Measurements from ENCODE around the gene VANGL2.

DNA sequence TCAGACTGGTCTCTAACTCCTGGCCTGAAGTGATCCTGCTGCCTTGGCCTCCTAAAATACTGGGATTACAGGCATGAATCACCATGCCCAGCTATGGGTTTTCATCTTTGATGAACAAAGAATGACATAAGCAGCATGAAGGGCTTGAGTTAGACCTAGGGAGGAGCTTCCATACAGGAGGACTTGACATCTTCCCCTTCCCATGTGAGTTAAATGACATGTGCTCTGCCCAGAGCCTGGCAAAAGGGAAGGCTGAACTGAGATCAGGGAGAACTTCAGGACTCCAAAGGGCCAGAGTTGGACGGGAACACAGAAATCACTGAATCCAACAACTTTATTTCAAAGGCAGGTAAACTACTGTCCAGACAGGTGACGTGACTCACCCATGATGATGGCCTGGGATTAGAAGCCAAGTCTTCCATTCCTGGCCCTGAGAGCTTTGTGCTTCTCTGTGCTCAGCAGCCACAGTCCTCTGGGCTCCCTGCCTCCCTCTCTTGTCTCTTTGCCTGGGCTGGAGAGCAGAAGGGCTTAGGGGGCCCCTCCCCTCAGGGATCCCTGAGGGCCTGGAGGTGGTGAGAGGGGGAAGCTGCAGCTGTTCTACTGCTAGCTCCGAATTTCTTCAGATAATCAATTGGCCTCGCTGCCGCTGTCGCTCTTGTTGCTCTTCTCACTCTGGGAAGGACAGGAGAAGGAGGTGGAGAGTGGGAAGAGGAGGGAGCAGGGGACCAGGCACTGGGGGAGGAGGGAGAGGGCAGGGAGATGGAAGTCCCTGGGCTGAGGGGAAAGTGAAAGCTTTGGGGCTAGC lies 25.9 kb upstream of the VANGL2 start:
- TF ChIP-seq, protein P1, sequence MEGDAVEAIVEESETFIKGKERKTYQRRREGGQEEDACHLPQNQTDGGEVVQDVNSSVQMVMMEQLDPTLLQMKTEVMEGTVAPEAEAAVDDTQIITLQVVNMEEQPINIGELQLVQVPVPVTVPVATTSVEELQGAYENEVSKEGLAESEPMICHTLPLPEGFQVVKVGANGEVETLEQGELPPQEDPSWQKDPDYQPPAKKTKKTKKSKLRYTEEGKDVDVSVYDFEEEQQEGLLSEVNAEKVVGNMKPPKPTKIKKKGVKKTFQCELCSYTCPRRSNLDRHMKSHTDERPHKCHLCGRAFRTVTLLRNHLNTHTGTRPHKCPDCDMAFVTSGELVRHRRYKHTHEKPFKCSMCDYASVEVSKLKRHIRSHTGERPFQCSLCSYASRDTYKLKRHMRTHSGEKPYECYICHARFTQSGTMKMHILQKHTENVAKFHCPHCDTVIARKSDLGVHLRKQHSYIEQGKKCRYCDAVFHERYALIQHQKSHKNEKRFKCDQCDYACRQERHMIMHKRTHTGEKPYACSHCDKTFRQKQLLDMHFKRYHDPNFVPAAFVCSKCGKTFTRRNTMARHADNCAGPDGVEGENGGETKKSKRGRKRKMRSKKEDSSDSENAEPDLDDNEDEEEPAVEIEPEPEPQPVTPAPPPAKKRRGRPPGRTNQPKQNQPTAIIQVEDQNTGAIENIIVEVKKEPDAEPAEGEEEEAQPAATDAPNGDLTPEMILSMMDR (IDR thresholded peaks at IDR 0.05), result no peak
- no peak for TF ChIP-seq POLR2A (IDR thresholded peaks at IDR 0.05)
